PC-3 (cell line): ENCODE data around the gene BMPR1A. TPM values are rescaled to one million over a fixed set of nuclear protein-coding genes. Genes with fewer than 3 reads are reported as not detected.

Experiments
- ATAC-seq: fragments of 200-7000 bp; cut with Tn5 transposase; 2 replicates; pipeline ENCODE4 v1.9.1; 2020; ENCODE audit warnings: mild to moderate bottlenecking, moderate library complexity
- BruUV-seq: library from RNA; stranded (reverse); fragments of 400-500 nt; replicated peaks from 2 replicates; lab custom pipeline; 2021; lab: Mats Ljungman, UMichigan
- CTCF ChIA-PET: fragments of 300-600 bp; sonication (Branson Sonifier 250); formaldehyde crosslinking; loops from one replicate; lab custom pipeline; 2022; ENCODE audit warnings: antibody characterized with exemption; lab: Charles Lee
- POLR2A ChIA-PET: fragments of 300-600 bp; sonication (Branson Sonifier 250); formaldehyde crosslinking; loops from one replicate; lab custom pipeline; 2022; ENCODE audit warnings: antibody characterized with exemption; ENCODE audit not compliant: unreplicated experiment; lab: Charles Lee
- DNase-seq: peaks from one replicate; pipeline ENCODE4 v3.0.0-alpha.2; 2015
- H2AFZ ChIP-seq: fragments of 300-600 bp; sonication (generic); 2 replicates; pipeline ENCODE4 v1.6.0; 2016; ENCODE audit warnings: antibody characterized with exemption, low read length
- H3F3A ChIP-seq: fragments of 300-600 bp; sonication (generic); one replicate; pipeline ENCODE4 v1.6.0; 2017; ENCODE audit warnings: antibody characterized with exemption, low read length, control low read depth, mild to moderate bottlenecking; ENCODE audit not compliant: unreplicated experiment
- H3K27ac ChIP-seq: fragments of 300-600 bp; sonication (generic); 2 replicates; pipeline ENCODE4 v1.5.1; 2016; ENCODE audit warnings: mild to moderate bottlenecking, low read length
- H3K27me3 ChIP-seq: fragments of 300-600 bp; sonication (generic); 2 replicates; pipeline ENCODE4 v1.6.1; 2016; ENCODE audit warnings: low read length, mixed read lengths
- H3K36me3 ChIP-seq: fragments of 300-600 bp; sonication (generic); 2 replicates; pipeline ENCODE4 v1.6.1; 2016; ENCODE audit warnings: low read depth, mixed run types, low read length, mixed read lengths
- H3K4me1 ChIP-seq: fragments of 300-600 bp; sonication (generic); 2 replicates; pipeline ENCODE4 v1.5.1; 2016; ENCODE audit warnings: low read length; ENCODE audit not compliant: insufficient read depth
- H3K4me2 ChIP-seq: fragments of 300-600 bp; sonication (generic); 2 replicates; pipeline ENCODE4 v1.6.0; 2016; ENCODE audit warnings: low read length
- H3K4me3 ChIP-seq: fragments of 300-600 bp; sonication (generic); 2 replicates; pipeline ENCODE4 v1.5.1; 2016; ENCODE audit warnings: mild to moderate bottlenecking, low read length, mixed read lengths
- H3K79me2 ChIP-seq: fragments of 300-600 bp; sonication (generic); 2 replicates; pipeline ENCODE4 v1.6.1; 2017; ENCODE audit warnings: low read length, mixed read lengths
- H3K9ac ChIP-seq: fragments of 300-600 bp; sonication (generic); 2 replicates; pipeline ENCODE4 v1.6.0; 2016; ENCODE audit warnings: mild to moderate bottlenecking, low read length
- H3K9me2 ChIP-seq: fragments of 300-600 bp; sonication (generic); replicated peaks from 2 replicates; pipeline ENCODE4 v1.6.1; 2016; ENCODE audit warnings: mixed run types, low read length, mixed read lengths
- H3K9me3 ChIP-seq: fragments of 300-600 bp; sonication (generic); 2 replicates; pipeline ENCODE4 v1.6.1; 2016; ENCODE audit warnings: low read length, mixed read lengths
- H4K20me1 ChIP-seq: fragments of 300-600 bp; sonication (generic); 2 replicates; pipeline ENCODE4 v1.6.1; 2016; ENCODE audit warnings: low read length, mixed read lengths
- CTCF ChIP-seq: fragments of 300-600 bp; sonication (generic); conservative IDR thresholded peaks from 2 replicates; pipeline ENCODE4 v1.5.1; 2017; ENCODE audit warnings: antibody characterized with exemption, low read depth, mild to moderate bottlenecking, low read length
- EZH2 ChIP-seq: fragments of 300-600 bp; sonication (generic); IDR thresholded peaks from one replicate; pipeline ENCODE4 v1.6.1; 2017; ENCODE audit warnings: antibody characterized with exemption, mild to moderate bottlenecking, low read length; ENCODE audit not compliant: unreplicated experiment
- EZH2phosphoT487 ChIP-seq: fragments of 300-600 bp; sonication (generic); IDR thresholded peaks from 2 replicates; pipeline ENCODE4 v1.6.1; 2018; ENCODE audit warnings: mild to moderate bottlenecking, antibody characterized with exemption, low read length, borderline replicate concordance
- intact Hi-C: fragments of 100-400 bp; cut with micrococcal nuclease; formaldehyde crosslinking; loops from 2 replicates; pipeline ENCODE4 v1.9.0; 2023
- total RNA-seq: library from RNA; depleted of rRNA; stranded (reverse); fragments of >200 nt; gene quantifications from 2 replicates; pipeline ENCODE4 v1.2.3, GENCODE V29; 2014

The BMPR1A gene
- total RNA-seq, 1 experiment from 2014 or later, result 14.5 TPM

- Histone ChIP-seq H3K4me1 (peaks cover 9% of the 10 kb centered on the region), H2AFZ (no peak overlapping the region), H3K27ac (no peak overlapping the region), H3F3A (no peaks in the 10 kb centered on the region), H3K9me3 (no peaks in the 10 kb centered on the region), H3K36me3 (no peaks in the 10 kb centered on the region), H3K4me2 (peak overlapping the region; percentile 19; the same call in 1 of the 2 replicates), H3K79me2 (no peaks in the 10 kb centered on the region), H3K9ac (no peak overlapping the region), H4K20me1 (no peaks in the 10 kb centered on the region), H3K27me3 (no peaks in the 10 kb centered on the region), H3K9me2 (no peaks in the 10 kb centered on the region), H3K4me3 (no peak overlapping the region)
- BruUV-seq, result no TSS peak
- intact Hi-C loops, result no loop called here
- ChIA-PET CTCF (interaction anchor here (0.6 kb wide), 1 partner anchor 90 kb away, joined by 3 read pairs; no protein-coding TSS in a partner anchor), POLR2A (no interaction called here)
- DNase-seq, result peak; percentile 53
- TF ChIP-seq EZH2phosphoT487 (no peak), CTCF (no peak), EZH2 (no peak)
- peak; percentile 67 for ATAC-seq
Observed at GRCh38 chr10:86888585-86889381, 132.4 kb downstream of the BMPR1A start.

- Histone ChIP-seq H3K9me2 (no peaks in the 10 kb centered on the region), H3K9me3 (no peaks in the 10 kb centered on the region), H3K27me3 (no peaks in the 10 kb centered on the region), H3K4me1 (peaks cover 9% of the 10 kb centered on the region), H3K9ac (no peak overlapping the region), H3K36me3 (no peaks in the 10 kb centered on the region), H4K20me1 (no peaks in the 10 kb centered on the region), H2AFZ (no peak overlapping the region), H3K4me3 (no peak overlapping the region), H3K27ac (no peak overlapping the region), H3K4me2 (no peak overlapping the region), H3F3A (no peaks in the 10 kb centered on the region), H3K79me2 (no peaks in the 10 kb centered on the region)
- no peak for DNase-seq
- TF ChIP-seq CTCF (no peak), EZH2 (no peak), EZH2phosphoT487 (no peak)
- no TSS peak for BruUV-seq
- ChIA-PET CTCF (interaction anchor here (0.6 kb wide), 1 partner anchor 10 kb away, joined by 10 read pairs; no protein-coding TSS in a partner anchor), POLR2A (no interaction called here)
- ATAC-seq, result no peak
- intact Hi-C loops, result no loop called here
Observed at GRCh38 chr10:86889997-86890396, 133.6 kb downstream of the BMPR1A start.

GRCh38 chr10:86898511-86898910 is 142.1 kb downstream of the BMPR1A start:
- CTCF ChIA-PET, result interaction anchor here (0.5 to 1.2 kb wide), 2 partner anchors 60 to 205 kb away, joined by 4 to 6 read pairs; no protein-coding TSS in a partner anchor

More at GRCh38 chr10:86898511-86898910, 142.1 kb downstream of the BMPR1A start:
- no peaks in the 10 kb centered on the region for H3K9me2 ChIP-seq
- ATAC-seq (no peak), DNase-seq (no peak)
- no peak overlapping the region for H3K27ac ChIP-seq
- intact Hi-C loops, result loop anchor here (2.0 kb wide), 1 partner anchor 210 kb away; no protein-coding TSS in a partner anchor
- no peaks in the 10 kb centered on the region for H3K27me3 ChIP-seq
- no peaks in the 10 kb centered on the region for H3K79me2 ChIP-seq
- H3K9ac ChIP-seq, result no peak overlapping the region
- H2AFZ ChIP-seq, result no peak overlapping the region
- no peaks in the 10 kb centered on the region for H4K20me1 ChIP-seq
- TF ChIP-seq EZH2, result no peak
- no peak for TF ChIP-seq CTCF
- TF ChIP-seq EZH2phosphoT487, result no peak
- no peak overlapping the region for H3K4me2 ChIP-seq
- H3F3A ChIP-seq, result no peaks in the 10 kb centered on the region
- POLR2A ChIA-PET, result no interaction called here
- no TSS peak for BruUV-seq
- peaks cover 3% of the 10 kb centered on the region; the same call in 1 of the 2 replicates for H3K36me3 ChIP-seq
- H3K4me3 ChIP-seq, result no peak overlapping the region
- no peaks in the 10 kb centered on the region for H3K9me3 ChIP-seq
- no peaks in the 10 kb centered on the region for H3K4me1 ChIP-seq
